ENCODE measurements around the gene CAMK2G.
"Not testable (repeated sequence)": the region's sequence is repeated elsewhere in the genome, so short reads cannot be mapped to it uniquely, and the experiment has no call there.

The CAMK2G gene

DNA sequence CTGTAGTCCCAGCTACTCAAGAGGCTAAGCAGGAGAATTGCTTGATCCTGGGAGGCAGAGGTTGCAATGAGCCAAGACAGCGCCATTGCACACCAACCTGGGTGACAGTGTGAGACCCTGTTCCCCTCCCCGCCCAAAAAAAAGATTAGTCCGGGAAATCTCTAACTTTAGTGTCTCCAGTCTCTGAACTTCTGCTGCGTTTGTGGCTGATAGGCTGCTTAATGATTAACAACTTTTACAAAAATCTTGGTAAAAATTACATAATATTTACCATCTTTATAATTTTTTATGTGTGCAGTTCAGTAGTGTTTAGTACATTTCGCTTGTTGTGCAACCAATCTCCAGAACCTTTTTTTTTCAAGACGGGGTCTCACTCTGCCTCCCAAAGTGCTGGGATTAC lies 26.9 kb upstream of the CAMK2G start:
- no peak for DNase-seq

GRCh38 chr10:73900064-73900463 lies 25.7 kb upstream of the CAMK2G start:
- peak; percentile 67 for DNase-seq

DNA sequence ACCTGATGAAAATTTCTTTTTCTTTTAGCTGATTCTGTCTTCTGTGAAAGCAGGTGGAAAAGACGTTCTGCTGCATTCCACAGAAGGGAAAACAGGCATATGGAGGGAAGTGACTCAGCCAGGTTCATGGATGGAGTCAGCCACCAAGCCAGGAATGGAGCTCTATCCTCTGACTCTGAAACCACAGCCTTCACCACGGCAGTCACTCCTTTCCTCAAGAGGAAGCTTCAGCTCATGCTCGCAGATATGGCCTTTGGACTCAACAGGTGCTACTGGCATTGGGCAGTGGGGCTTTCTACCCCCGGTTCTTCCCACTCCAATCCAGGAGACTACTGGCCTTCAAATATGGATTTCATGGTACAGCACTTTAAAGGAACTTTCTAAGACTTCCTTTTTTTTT lies 25.1 kb upstream of the CAMK2G start:
- no peak for DNase-seq

GRCh38 chr10:73898730-73899410 lies 24.5 kb upstream of the CAMK2G start:
- DNase-seq = no peak

GRCh38 chr10:73897693-73898092 lies 23.3 kb upstream of the CAMK2G start:
- no peak for DNase-seq

GRCh38 chr10:73895381-73895780 lies 21.0 kb upstream of the CAMK2G start:
- DNase-seq = not testable (repeated sequence)

DNA sequence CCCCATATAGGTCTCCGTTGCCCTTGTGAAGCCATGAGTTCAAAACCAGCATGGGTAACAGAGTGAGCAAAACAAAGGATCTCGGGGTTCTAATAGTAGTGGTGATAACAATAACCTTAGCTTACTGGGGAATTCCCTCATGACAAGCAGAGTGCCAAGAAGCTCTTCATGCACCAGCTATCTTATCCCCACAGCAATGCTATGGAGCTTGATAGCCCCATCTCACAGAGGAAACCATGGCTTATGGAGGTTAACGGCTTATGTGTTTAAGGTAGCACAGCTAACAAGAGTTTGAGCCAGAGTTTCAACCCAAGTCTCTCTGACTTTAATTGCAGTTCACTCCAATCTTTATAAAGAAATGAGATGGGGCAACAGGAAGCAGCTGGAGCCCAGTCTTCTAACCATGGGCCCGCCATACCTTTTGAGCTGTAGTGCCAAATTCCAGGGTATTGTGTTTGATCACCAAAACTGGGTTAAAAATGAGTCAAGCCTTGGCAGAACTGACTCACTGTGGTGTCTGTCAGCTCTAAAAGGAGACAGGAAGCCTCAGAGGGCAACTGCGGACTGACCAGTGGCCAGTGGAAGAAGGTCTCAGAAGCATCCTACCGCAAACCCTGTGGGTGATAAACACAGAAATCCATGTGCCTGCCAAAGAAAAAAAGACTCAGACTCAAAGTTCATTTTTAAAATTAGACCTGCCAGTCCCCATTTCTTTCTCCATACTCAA lies 20.1 kb upstream of the CAMK2G start:
- DNase-seq = peak; percentile 56

GRCh38 chr10:73893426-73893825 lies 19.1 kb upstream of the CAMK2G start:
- no peak for DNase-seq

- DNase-seq = no peak
These were observed 18.1 kb upstream of the CAMK2G start for GRCh38 chr10:73892310-73893030.

- DNase-seq = no peak
These were observed 17.2 kb upstream of the CAMK2G start for GRCh38 chr10:73891540-73891939.

- not testable (repeated sequence) for DNase-seq
These were observed 16.5 kb upstream of the CAMK2G start for GRCh38 chr10:73890830-73891229.

DNA sequence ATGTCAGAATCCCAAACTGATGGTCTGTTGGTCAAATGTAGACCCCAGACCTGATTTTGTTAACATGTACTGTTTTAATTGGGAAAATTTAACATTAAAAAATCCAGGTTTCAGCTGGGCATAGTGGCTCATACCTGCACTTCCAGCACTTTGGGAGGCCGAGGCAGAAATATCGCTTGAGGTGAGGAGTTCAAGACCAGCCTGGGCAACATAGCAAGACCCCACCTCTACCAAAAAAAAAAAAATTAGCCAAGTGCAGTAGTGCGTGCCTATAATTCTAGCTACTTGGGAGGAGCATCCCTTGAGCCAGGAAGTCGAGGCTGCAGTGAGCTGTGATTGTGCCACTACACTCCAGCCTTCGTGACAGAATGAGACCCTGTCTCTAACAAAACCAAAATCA lies 15.9 kb upstream of the CAMK2G start:
- DNase-seq = no peak

GRCh38 chr10:73889416-73889815 lies 15.1 kb upstream of the CAMK2G start:
- DNase-seq = not testable (repeated sequence)

DNA sequence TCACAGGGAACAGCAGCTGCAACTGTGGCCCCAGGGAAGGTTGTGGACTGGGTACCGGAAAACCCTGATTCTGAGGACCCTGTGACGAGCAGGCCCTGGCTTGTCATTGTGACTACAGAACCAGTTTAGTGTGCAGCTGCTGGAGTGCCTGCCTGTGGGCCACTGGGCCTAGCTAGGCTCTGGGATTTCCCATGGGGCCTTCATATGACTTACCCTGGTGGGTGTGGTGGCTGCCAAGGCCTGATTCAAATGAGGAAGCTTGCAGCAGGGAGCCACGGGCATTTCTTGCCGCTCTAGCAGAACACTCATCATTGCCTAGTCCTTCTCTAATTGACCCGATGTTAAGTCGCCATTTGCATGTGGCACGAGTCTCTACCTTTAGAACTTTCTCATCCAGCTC lies 14.7 kb upstream of the CAMK2G start:
- DNase-seq = peak; percentile 99

GRCh38 chr10:73888514-73888913 lies 14.2 kb upstream of the CAMK2G start:
- DNase-seq = no peak

DNA sequence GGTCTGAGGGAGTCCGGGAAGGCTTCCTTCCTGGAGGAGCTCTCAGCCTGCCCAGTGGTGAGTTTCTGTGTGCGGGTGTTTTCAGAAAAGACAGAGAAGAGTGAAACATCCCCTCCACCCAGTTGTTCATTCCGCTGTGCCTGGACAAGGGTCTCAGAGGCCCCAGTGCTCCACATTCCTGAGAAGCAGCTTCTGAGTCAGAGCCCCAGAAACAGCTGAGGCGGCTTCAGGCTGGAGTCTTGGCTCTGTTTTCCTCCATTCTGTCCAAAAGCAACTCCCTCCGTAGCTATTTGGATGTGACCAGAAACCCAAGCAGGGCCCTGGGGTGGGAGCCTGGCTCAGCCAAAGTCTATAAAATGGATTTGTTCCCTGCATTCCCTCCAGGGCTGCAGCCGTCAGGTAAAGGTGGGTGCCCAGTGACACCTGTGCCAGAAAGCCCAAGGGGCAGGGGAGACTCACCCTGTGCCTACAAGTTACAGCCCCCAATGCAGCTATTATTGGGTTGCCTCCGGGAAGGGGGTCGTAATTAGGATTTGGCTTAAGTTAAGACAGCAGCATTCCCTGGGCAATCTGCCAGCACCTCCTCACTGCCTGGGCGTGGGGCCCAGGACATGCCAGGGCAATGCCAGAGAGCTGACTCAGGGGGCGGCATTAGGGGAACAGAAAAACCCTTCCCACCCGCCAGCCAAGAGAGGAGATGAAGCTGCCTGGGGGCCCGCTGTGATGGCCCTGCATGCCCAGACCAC lies 13.1 kb upstream of the CAMK2G start:
- peak; percentile 60 for DNase-seq

- no peak for DNase-seq
These were observed 12.4 kb upstream of the CAMK2G start for GRCh38 chr10:73886661-73887293.

- DNase-seq = peak; percentile 71
These were observed 11.8 kb upstream of the CAMK2G start for GRCh38 chr10:73886085-73886529.

- DNase-seq = no peak
These were observed 9.7 kb upstream of the CAMK2G start for GRCh38 chr10:73884017-73884416.

DNA sequence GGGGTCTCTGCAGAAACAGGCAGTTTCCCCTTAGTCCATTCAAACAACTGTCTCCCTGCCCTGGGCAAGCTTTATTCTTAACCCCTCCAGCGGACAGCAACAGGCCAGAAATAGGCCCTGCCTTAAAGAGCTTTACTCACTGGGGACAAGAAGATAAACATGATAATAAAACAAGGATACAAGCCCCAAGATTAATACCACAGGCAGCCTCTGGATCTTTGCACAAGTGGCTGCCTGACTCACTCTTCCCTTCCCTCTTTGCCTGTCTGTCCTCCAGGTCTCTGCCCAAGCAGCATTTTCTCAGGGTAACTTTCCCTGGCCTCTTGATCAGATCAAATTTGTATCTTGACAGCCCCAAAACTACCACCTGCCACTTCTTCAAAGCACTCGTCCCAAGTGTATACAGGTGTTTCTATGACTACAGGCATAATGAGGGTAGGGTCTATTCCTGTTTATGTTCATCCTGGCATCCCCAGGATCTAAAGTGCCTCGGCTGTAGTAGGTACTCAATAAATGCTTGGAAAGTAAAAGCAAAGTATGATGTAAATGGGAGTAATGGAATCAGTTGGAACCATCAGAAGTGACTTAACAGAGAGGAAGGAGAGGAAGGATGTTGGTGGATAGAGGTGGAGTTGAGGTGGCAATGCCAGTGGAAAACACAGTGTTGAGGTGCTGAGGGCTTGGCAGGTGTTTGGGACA lies 7.0 kb upstream of the CAMK2G start:
- DNase-seq = no peak

DNA sequence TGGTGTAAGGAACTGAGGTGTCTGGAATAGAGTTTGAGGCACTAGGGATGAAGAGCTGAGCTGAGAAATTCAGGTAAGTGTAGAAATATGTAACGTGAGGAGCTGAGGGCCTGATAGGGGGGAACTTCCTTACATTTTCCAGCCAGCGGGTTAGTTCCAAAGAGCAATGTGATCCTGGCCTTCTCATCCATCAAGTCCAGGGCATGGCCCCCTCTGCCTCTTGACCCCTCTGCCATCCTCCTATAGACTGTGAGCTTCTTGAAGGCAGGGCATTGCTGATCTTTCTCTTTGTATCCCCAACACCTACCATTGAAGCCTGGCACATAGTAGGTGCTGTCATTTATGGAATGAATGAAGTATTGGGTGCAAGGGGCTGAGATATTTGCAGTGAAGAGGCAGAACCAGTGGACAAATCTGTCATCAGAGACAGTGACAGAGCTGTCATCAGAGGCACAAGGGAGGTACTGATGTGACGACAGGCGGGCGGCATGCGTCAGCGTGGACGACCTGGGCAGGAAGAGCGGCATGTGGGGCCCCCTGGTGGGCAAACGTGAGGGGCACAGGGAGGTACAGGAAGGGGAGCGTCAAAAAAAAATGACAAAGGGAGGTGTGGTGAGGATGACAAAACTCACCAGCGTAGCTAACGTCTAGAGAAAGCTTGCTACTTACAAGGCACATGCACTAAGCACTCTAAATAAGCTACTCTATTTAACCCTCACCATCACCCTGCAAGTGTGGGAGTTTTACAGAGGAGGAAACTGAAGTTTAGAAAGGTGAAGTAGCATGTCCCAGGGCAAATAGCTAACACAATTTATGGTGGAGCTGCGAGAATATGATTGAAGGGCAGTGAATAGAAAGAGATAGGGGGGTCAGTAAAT lies 5.2 kb upstream of the CAMK2G start:
- peak; percentile 95 for DNase-seq
